Mucosa of rectum (tissue), 2 donors: ENCODE results near the gene S1PR2.
"Not testable (repeated sequence)": the region's sequence is repeated elsewhere in the genome, so short reads cannot be mapped to it uniquely, and the experiment has no call there.

ENCODE experiments used
- H3K27ac ChIP-seq, 2 donors: one replicate each; pipeline ENCODE4 v1.7.0; 2013; ENCODE audit warnings: inconsistent platforms in 2 of 2, low read depth in 2 of 2, low read length in 2 of 2
- H3K27me3 ChIP-seq, 2 donors: one replicate each; pipeline ENCODE4 v1.7.0; 2013; ENCODE audit warnings: low read length in 2 of 2; ENCODE audit not compliant: control insufficient read depth in 2 of 2, insufficient read depth in 2 of 2
- H3K36me3 ChIP-seq, 2 donors: one replicate each; pipeline ENCODE4 v1.7.0; 2013; ENCODE audit warnings: low read length in 2 of 2; ENCODE audit not compliant: control insufficient read depth in 2 of 2, insufficient read depth in 2 of 2
- H3K4me1 ChIP-seq, 2 donors: one replicate each; pipeline ENCODE4 v1.7.0; 2013; ENCODE audit warnings: low read length in 2 of 2, mild to moderate bottlenecking in 1 of 2; ENCODE audit not compliant: control insufficient read depth in 2 of 2, insufficient read depth in 2 of 2
- H3K4me3 ChIP-seq, 2 donors: one replicate each; pipeline ENCODE4 v1.7.0; 2013; ENCODE audit warnings: low read length in 2 of 2
- H3K9ac ChIP-seq, 2 donors: one replicate each; pipeline ENCODE4 v1.7.0; 2013; ENCODE audit warnings: low read length in 2 of 2, low read depth in 1 of 2, mild to moderate bottlenecking in 1 of 2
- H3K9me3 ChIP-seq, 2 donors: one replicate each; pipeline ENCODE4 v1.7.0; 2013; ENCODE audit warnings: low read length in 2 of 2; ENCODE audit not compliant: control insufficient read depth in 2 of 2
- donor health status: healthy.
- donor health status: Normal muscosa, but diverticular disease.

Gene S1PR2

GRCh38 chr19:10182076-10182475, 49.1 kb downstream of the S1PR2 start:
- no peak overlapping the region for H3K4me3 ChIP-seq
- no peak overlapping the region for H3K9ac ChIP-seq
- H3K27me3 ChIP-seq: no peaks in the 10 kb centered on the region
- peaks cover 13 to 32% of the 10 kb centered on the region in 2 donors for H3K36me3 ChIP-seq
- H3K27ac ChIP-seq: no peak overlapping the region
- no peaks in the 10 kb centered on the region for H3K9me3 ChIP-seq
- no peaks in the 10 kb centered on the region for H3K4me1 ChIP-seq

GRCh38 chr19:10180459-10180858, 50.7 kb downstream of the S1PR2 start:
- H3K4me3 ChIP-seq: no peak overlapping the region
- H3K9me3 ChIP-seq: no peaks in the 10 kb centered on the region
- H3K9ac ChIP-seq: no peak overlapping the region
- H3K36me3 ChIP-seq: peaks cover 16 to 27% of the 10 kb centered on the region in 2 donors
- H3K27me3 ChIP-seq: no peaks in the 10 kb centered on the region
- H3K4me1 ChIP-seq: no peaks in the 10 kb centered on the region
- H3K27ac ChIP-seq: no peak overlapping the region

DNA sequence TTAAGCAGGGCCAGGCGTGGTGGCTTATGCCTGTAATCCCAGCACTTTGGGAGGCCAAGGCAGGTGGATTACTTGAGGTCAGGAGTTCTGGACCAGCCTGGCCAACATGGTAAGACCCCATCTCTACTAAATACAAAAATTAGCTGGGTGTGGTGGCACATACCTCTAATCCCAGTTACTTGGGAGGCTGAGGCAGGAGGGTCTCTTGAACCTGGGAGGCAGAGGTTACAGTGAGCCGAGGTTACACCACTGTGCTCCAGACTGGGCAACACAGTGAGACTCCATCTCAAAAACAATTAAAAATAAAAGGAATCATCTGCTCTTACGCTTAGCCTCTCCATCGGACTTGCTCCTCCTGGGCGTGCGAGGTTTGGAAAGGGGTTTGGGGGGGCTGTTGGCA, 51.1 kb downstream of the S1PR2 start:
- H3K4me3 ChIP-seq, H3K27me3 ChIP-seq, H3K27ac ChIP-seq, H3K4me1 ChIP-seq, H3K9ac ChIP-seq, H3K9me3 ChIP-seq: not testable (repeated sequence)
- peaks cover 18 to 29% of the 10 kb centered on the region in 2 donors for H3K36me3 ChIP-seq

DNA sequence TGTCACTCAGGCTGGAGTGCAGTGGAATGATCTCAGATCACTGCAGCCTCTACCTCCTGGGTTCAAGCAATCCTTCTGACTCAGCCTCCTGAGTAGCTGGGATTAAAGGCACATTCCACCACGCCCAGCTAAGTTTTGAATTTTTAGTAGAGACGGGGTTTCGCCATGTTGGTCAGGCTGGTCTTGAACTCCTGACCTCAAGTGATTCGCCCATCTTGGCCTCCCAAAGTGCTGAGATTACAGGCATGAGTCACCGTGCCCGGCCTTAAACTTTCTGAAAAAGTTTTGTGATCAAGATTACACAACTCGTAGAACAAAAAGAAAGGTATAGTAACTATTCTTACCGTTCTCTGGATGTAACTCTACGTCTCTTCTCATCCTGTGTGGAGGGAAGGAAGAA, 57.6 kb downstream of the S1PR2 start:
- Histone ChIP-seq H3K27me3 (no peaks in the 10 kb centered on the region), H3K9me3 (no peaks in the 10 kb centered on the region), H3K27ac (no peak overlapping the region), H3K36me3 (peaks cover 7 to 40% of the 10 kb centered on the region in 2 donors), H3K4me1 (no peaks in the 10 kb centered on the region), H3K9ac (no peak overlapping the region), H3K4me3 (no peak overlapping the region)
